H1 (cell line): ENCODE data around the gene C22orf42. TPM values are rescaled to one million over a fixed set of nuclear protein-coding genes. Genes with fewer than 3 reads are reported as not detected.

ENCODE experiments used
- CHD7 ChIP-seq: fragments of 300-600 bp; sonication (generic); IDR thresholded peaks from 2 replicates; pipeline ENCODE4 v1.7.1; 2012; ENCODE audit warnings: low read length, moderate library complexity, mild to moderate bottlenecking, inconsistent platforms; ENCODE audit not compliant: insufficient replicate concordance
- E2F6 ChIP-seq: IDR thresholded peaks from 2 replicates; pipeline ENCODE4 v1.6.1; 2012; ENCODE audit warnings: inconsistent platforms
- FOSL1 ChIP-seq: IDR thresholded peaks from 2 replicates; pipeline ENCODE4 v1.6.1; 2011; ENCODE audit warnings: mild to moderate bottlenecking, low read depth, low read length, moderate library complexity; ENCODE audit not compliant: insufficient read depth
- JUN ChIP-seq: IDR thresholded peaks from 2 replicates; pipeline ENCODE4 v1.6.1; 2011; ENCODE audit warnings: low read depth, mild to moderate bottlenecking, improper control_type of control experiment, low read length
- MAX ChIP-seq: IDR thresholded peaks from 2 replicates; pipeline ENCODE4 v1.6.1; 2012; ENCODE audit warnings: inconsistent platforms
- NANOG ChIP-seq: IDR thresholded peaks from 2 replicates; pipeline ENCODE4 v1.6.1; 2011; ENCODE audit warnings: low read length, low read depth, mild to moderate bottlenecking, inconsistent platforms; ENCODE audit not compliant: insufficient read depth, poor library complexity, severe bottlenecking
- POLR2A ChIP-seq, 2 experiments: IDR thresholded peaks; 1 replicate in 1 of 2; 2 replicates in 1 of 2; pipeline ENCODE4 v1.6.1; 2011; ENCODE audit warnings: low read depth in 2 of 2, low read length in 2 of 2, mild to moderate bottlenecking in 2 of 2; ENCODE audit errors: control extremely low read depth in 1 of 2
- RBBP5 ChIP-seq: IDR thresholded peaks from 2 replicates; pipeline ENCODE4 v1.7.1; 2012; ENCODE audit warnings: low read depth, mild to moderate bottlenecking, inconsistent platforms, low read length, moderate library complexity, borderline replicate concordance
- SP4 ChIP-seq: IDR thresholded peaks from 2 replicates; pipeline ENCODE4 v1.6.1; 2012; ENCODE audit warnings: low read length, inconsistent platforms
- TAF1 ChIP-seq: IDR thresholded peaks from 2 replicates; pipeline ENCODE4 v1.6.1; 2011; ENCODE audit warnings: mild to moderate bottlenecking, low read depth, low read length
- polyA plus RNA-seq, 7 experiments: library from polyadenylated mRNA; depleted of rRNA in 3 of 7; stranded (reverse) in 5 of 7; unstranded in 2 of 7; fragments of >200 nt in 5 of 7; fragments of 200-250 nt in 2 of 7; gene quantifications; 1 replicate in 5 of 7; 2 replicates in 1 of 7; 4 replicates in 1 of 7; pipeline versions ENCODE4 v1.2.1 to v1.2.3, GENCODE V29; 2011 to 2013; ENCODE audit warnings: missing spikeins in 2 of 7, mixed read lengths in 2 of 7
- total RNA-seq: library from RNA; stranded (reverse); fragmentation: NEBNext Ultra II Directional; extraction: Animal tissue kit (Norgen Biotek cat#: 25700); gene quantifications from 2 replicates; pipeline ENCODE4 v1.2.1, GENCODE V29; 2021

Gene C22orf42
- total and polyA plus RNA-seq, 2 of the 8 experiments (the other 6 are each of a cell fraction or from before 2014, with no cell fraction given): 0.50 TPM; not detected in 1

- TF ChIP-seq CHD7 (no peak), MAX (no peak), SP4 (no peak), RBBP5 (no peak), FOSL1 (no peak), TAF1 (no peak), E2F6 (no peak), JUN (no peak), POLR2A (IDR thresholded peaks at IDR 0.05; ENCODE audit: control extremely low read depth in 1 of 2, low read depth in 2 of 2, low read length in 2 of 2) (no peak), NANOG (no peak)
Measured at GRCh38 chr22:32122899-32123298, 36.2 kb downstream of the C22orf42 start (continued).
